Measurements from ENCODE around the gene FLOT1. TPM values are rescaled to one million over a fixed set of nuclear protein-coding genes. Genes with fewer than 3 reads are reported as not detected.

Gene FLOT1
- polyA plus RNA-seq, 2 of the 4 experiments (the other 2 are of a cell fraction), result 89.7 to 135 TPM

GRCh38 chr6:30776390-30777154 is 34.1 kb upstream of the FLOT1 start:
- no peak for FAIRE-seq
- peak overlapping the region; percentile 96 to 97; a peak in 5 of 6 replicates for H3K27ac ChIP-seq
- no peak overlapping the region for H3K4me3 ChIP-seq
- H3K4me1 ChIP-seq, result peaks cover 70% of the 10 kb centered on the region
- TF ChIP-seq ZSCAN20 (CRISPR knock-in tag; IDR thresholded peaks at IDR 0.05) (no peak), HOXB5 (CRISPR knock-in tag; IDR thresholded peaks at IDR 0.05) (no peak), E2F6 (IDR thresholded peaks at IDR 0.05; ENCODE audit: borderline replicate concordance, low read depth) (no peak), ESRRA (IDR thresholded peaks at IDR 0.05; ENCODE audit: borderline replicate concordance, low read length) (no peak), RARB (CRISPR knock-in tag; IDR thresholded peaks at IDR 0.05) (no peak), GATA3 (IDR thresholded peaks at IDR 0.05; ENCODE audit: borderline replicate concordance) (no peak), FOSB (CRISPR knock-in tag; IDR thresholded peaks at IDR 0.05) (no peak), BHLHE40 (IDR thresholded peaks at IDR 0.05; ENCODE audit: low read depth, low read length) (no peak), TFCP2L1 (CRISPR knock-in tag; IDR thresholded peaks at IDR 0.05) (no peak), CHD4 (IDR thresholded peaks at IDR 0.05; ENCODE audit: borderline replicate concordance) (no peak), RCOR1 (IDR thresholded peaks at IDR 0.05; ENCODE audit: low read depth, low read length) (no peak), KDM1A (IDR thresholded peaks at IDR 0.05; ENCODE audit: low read depth) (no peak), EHF (CRISPR knock-in tag; IDR thresholded peaks at IDR 0.05) (no peak), POLR2AphosphoS2 (conservative IDR thresholded peaks at IDR 0.05; ENCODE audit: low read length) (no peak), RAD21 (conservative IDR thresholded peaks at IDR 0.05 in 1 of 2, IDR thresholded peaks at IDR 0.05 in 1 of 2) (no peak)
- TF ChIP-seq, protein P1, sequence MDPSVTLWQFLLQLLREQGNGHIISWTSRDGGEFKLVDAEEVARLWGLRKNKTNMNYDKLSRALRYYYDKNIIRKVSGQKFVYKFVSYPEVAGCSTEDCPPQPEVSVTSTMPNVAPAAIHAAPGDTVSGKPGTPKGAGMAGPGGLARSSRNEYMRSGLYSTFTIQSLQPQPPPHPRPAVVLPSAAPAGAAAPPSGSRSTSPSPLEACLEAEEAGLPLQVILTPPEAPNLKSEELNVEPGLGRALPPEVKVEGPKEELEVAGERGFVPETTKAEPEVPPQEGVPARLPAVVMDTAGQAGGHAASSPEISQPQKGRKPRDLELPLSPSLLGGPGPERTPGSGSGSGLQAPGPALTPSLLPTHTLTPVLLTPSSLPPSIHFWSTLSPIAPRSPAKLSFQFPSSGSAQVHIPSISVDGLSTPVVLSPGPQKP (IDR thresholded peaks at IDR 0.05; ENCODE audit: low read depth, low read length), result no peak
- TF ChIP-seq, protein P2, sequence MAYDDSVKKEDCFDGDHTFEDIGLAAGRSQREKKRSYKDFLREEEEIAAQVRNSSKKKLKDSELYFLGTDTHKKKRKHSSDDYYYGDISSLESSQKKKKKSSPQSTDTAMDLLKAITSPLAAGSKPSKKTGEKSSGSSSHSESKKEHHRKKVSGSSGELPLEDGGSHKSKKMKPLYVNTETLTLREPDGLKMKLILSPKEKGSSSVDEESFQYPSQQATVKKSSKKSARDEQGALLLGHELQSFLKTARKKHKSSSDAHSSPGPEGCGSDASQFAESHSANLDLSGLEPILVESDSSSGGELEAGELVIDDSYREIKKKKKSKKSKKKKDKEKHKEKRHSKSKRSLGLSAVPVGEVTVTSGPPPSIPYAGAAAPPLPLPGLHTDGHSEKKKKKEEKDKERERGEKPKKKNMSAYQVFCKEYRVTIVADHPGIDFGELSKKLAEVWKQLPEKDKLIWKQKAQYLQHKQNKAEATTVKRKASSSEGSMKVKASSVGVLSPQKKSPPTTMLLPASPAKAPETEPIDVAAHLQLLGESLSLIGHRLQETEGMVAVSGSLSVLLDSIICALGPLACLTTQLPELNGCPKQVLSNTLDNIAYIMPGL (CRISPR knock-in tag; IDR thresholded peaks at IDR 0.05; ENCODE audit: borderline replicate concordance), result no peak
- TF ChIP-seq, protein P3, sequence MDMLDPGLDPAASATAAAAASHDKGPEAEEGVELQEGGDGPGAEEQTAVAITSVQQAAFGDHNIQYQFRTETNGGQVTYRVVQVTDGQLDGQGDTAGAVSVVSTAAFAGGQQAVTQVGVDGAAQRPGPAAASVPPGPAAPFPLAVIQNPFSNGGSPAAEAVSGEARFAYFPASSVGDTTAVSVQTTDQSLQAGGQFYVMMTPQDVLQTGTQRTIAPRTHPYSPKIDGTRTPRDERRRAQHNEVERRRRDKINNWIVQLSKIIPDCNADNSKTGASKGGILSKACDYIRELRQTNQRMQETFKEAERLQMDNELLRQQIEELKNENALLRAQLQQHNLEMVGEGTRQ (IDR thresholded peaks at IDR 0.05), result no peak
- POLR2A ChIA-PET, result interaction anchor here (1.2 kb wide), 1 partner anchor 34 kb away, joined by 4 read pairs; the partner anchor contains the start of gene FLOT1
- no peak for ATAC-seq
- no peaks in the 10 kb centered on the region for H3K9me3 ChIP-seq
- CTCF ChIA-PET, result interaction anchor here (0.7 to 1.7 kb wide), 5 partner anchors 45 to 124 kb away, joined by 3 to 6 read pairs (median 4); no protein-coding TSS in a partner anchor
- no peak overlapping the region for H3K4me2 ChIP-seq
- 100% methylated on average over 3 of the region's 5 CpGs for WGBS (ENCODE audit: missing lambda C conversion rate)
- DNase-seq (ENCODE audit: low read depth in 1 of 2, low spot score in 1 of 2), result no peak

GRCh38 chr6:30775104-30775503 is 32.6 kb upstream of the FLOT1 start:
- DNase-seq (ENCODE audit: low read depth in 1 of 2, low spot score in 1 of 2) (no peak), FAIRE-seq (no peak), ATAC-seq (no peak; a peak in 2 of 6 replicates)
- 79% methylated on average over 1 of the region's 2 CpGs for WGBS (ENCODE audit: missing lambda C conversion rate)
- H3K4me2 ChIP-seq, result no peak overlapping the region
- no peak for TF ChIP-seq KDM1A (IDR thresholded peaks at IDR 0.05; ENCODE audit: low read depth)
- TF ChIP-seq, protein P3 (IDR thresholded peaks at IDR 0.05), result no peak
- TF ChIP-seq ZNF302 (CRISPR knock-in tag; IDR thresholded peaks at IDR 0.05), result no peak
- TF ChIP-seq HES2 (IDR thresholded peaks at IDR 0.05), result no peak
- TF ChIP-seq, protein P4, sequence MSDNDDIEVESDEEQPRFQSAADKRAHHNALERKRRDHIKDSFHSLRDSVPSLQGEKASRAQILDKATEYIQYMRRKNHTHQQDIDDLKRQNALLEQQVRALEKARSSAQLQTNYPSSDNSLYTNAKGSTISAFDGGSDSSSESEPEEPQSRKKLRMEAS (IDR thresholded peaks at IDR 0.05), result no peak
- no peak for TF ChIP-seq ZFP36 (IDR thresholded peaks at IDR 0.05; ENCODE audit: borderline replicate concordance, partially characterized antibody)
- no peak overlapping the region for H3K4me3 ChIP-seq
- ChIA-PET POLR2A (no interaction called here), CTCF (interaction anchor here (0.6 to 1.7 kb wide), 2 partner anchors 47 to 74 kb away, joined by 3 to 5 read pairs; no protein-coding TSS in a partner anchor)
- peak overlapping the region; percentile 56 to 97 for H3K27ac ChIP-seq
- no peaks in the 10 kb centered on the region for H3K9me3 ChIP-seq
- H3K4me1 ChIP-seq, result peaks cover 66% of the 10 kb centered on the region

Data from A549 (cell line).